GM19438 (cell line): ENCODE measurements around the gene SACM1L.
A peak's percentile ranks its signal among the peaks of the same experiment; 100 is the strongest.

Experiments used
- ATAC-seq: cut with Tn5 transposase; IDR thresholded peaks from one replicate; pipeline ENCODE4 v1.9.1; 2021; ENCODE audit warnings: low read depth; ENCODE audit not compliant: unreplicated experiment

SACM1L gene, protein sequence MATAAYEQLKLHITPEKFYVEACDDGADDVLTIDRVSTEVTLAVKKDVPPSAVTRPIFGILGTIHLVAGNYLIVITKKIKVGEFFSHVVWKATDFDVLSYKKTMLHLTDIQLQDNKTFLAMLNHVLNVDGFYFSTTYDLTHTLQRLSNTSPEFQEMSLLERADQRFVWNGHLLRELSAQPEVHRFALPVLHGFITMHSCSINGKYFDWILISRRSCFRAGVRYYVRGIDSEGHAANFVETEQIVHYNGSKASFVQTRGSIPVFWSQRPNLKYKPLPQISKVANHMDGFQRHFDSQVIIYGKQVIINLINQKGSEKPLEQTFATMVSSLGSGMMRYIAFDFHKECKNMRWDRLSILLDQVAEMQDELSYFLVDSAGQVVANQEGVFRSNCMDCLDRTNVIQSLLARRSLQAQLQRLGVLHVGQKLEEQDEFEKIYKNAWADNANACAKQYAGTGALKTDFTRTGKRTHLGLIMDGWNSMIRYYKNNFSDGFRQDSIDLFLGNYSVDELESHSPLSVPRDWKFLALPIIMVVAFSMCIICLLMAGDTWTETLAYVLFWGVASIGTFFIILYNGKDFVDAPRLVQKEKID

DNA sequence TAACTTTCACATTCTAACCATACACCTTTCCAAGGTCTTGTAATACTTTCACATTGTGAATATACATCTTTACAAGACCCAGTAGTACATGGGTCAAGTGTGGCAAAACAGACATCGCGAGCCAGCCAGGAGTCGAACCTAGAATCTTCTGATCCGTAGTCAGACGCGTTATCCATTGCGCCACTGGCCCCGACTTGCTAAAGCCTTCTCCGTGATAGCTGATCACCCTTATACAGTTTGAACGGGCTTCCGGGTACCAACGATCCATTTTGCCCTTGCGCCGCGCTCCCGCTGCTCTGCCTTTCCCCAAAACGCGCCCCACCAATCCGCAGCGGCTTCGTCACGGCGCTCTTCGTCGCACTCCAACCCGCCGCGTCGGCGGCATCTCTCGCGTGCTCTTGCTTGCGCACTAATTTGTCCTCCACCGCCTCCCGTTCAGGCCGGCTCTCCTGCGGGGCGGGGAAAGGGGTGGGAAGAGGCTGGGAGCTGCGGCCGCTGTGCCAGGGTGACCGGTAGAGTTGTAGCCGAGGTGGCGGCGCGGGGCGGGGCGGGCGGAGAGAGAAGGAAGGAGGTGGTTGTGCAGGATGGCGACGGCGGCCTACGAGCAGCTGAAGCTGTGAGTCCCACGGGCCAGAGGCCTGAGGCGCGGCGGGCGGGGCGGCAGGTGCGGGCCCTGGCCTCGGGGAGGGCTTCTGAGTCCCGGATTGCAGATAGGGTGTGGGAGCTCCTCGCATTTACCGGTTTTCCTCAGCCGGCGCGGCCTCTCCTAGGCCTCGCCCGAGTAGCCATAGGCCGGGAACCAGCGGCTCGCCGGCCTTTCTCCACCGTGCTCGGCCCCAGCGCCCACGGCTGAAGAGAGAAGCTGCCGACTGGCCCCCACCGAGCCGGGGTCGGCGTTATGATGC, at the start of gene SACM1L:
SACM1L (plus strand) TSS at position 515 of the 905 bp plus-strand sequence; CDS start at position 585, 70 bp downstream.
- peak; percentile 85 for ATAC-seq

DNA sequence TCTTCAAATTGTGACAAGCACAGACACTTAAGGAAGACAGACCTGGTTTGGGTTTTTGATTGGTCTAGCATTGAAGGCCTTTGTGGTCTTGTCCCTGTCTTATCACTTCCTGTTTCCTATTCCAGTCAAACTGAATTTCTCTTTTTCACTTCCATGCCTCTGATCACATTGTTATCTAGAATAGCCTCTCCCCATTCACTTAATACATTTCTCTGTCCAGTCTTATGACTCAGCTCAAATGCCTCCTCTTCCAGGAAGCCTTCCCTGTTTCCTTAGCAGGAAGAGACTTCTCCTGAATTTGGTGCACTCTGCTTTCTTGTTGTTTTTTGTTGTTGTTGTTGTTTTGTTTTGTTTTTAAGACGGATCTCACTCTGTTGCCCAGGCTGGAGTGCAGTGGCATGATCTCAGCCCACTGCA, 49.1 kb upstream of the SACM1L start:
- no peak for ATAC-seq

- ATAC-seq, result no peak
Observed at GRCh38 chr3:45640724-45641361, 48.4 kb upstream of the SACM1L start.

DNA sequence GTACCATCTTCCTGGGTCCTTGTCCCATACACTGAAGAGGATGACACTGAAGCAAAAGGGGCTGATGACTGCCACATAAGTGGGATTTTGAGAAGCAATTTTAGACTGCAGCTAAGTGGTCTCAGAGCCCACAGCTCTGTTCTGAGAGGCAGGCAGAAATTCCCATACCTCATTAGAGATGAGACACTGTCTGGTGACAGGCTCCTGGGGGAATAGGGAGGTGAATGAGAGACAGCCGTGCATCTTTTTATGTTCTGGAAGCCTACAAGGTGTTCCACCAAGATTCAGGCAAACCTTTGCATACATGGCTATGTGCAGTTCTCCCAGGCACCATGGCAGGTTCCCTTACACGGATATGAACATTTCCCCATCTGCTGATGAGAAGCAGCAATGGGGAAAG, 47.4 kb upstream of the SACM1L start:
- ATAC-seq, result no peak

- no peak for ATAC-seq
Observed at GRCh38 chr3:45642731-45643152, 46.5 kb upstream of the SACM1L start.

GRCh38 chr3:45644063-45644790, 45.0 kb upstream of the SACM1L start:
- ATAC-seq, result no peak

DNA sequence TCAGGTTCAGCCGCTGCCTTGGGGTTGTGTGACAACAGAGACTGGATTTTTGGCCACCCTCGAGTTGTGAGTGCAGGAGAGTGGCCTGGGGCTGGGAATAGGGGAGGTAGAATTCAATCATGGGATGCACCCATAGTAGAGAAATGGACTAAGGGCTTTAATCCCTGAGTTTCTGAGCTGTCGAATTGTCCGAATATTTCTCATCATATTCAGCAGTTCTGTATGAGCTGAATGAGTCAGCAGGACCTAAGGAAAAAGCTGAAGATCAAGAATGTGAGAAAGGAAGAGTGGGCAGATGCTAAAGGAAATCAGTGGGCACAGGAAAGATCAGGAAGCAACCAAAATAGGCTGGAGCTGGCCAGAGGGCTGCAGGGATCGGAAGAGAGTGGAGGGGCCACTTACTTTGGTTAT, 44.4 kb upstream of the SACM1L start:
- ATAC-seq, result no peak

DNA sequence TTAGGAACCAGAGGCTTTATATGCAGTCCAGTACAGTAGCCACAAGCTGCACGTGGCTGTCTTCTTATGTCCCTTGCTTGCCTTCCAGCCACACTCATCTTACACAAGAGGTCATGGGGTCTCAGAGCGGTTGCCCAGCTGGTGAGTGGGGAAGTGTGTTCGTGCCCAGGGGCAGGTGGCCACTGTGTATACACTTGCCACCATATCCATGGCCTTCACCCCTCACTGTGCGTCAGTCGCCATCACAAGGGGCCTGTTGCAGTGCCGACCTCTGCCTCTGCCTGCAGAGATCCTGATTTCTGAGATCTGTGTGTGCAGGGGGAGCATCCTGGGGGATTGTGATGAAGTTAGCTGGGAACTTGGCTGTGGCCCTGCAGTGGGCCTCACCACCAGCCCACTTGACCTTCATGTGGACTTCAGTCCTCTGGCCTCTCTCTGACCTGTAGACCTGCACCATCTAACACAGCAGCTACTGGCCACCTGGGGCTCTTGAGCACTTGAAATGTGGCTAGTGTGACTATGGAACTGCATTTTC, 43.1 kb upstream of the SACM1L start:
- ATAC-seq, result no peak

- no peak for ATAC-seq
Observed at GRCh38 chr3:45647148-45647619, 42.0 kb upstream of the SACM1L start.

DNA sequence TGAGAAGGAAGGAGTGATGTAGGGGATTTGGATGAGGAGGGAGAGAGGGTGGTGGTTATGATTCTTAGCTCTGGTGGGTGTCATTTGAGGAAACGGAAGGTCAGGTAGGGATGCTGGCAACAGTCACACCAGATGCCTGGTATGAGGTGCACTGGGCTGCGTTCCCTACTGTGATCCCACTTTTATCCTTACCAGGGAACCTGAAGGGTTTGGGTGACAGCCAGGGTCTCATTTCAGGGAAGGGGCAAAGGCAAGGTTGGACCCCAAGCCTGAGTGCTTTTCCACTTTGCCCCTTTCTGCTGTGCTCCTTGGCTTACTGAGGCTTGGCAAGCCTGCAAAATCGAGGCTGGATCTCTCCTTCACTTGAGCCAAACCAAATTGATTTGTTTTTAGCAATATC, 36.0 kb upstream of the SACM1L start:
- no peak for ATAC-seq

DNA sequence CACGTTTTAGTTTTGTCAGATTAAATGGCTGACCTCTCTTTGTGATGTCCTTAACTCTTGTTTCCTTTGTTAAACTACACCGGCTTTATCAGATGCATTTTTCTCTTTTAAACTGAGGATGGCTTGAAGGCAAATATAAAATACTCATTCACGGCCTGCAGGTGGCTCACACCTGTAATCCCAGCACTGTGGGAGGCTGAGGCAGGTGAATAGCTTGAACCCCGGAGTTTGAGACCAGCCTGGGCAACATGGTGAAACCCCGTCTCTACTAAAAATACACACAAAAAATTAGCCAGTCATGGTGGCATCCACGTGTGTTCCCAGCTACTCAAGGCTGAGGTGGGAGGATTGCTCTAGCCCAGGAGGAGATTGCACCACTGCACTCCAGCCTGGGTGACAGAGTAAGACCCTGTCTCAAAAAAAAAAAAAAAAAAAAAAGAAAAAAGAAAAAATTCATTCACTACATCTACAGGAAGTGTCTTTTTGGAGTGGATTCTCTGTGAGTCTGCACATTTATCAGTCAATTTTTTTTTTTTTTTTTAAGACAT, 34.7 kb upstream of the SACM1L start:
- ATAC-seq, result no peak

- no peak for ATAC-seq
Observed at GRCh38 chr3:45655906-45656305, 33.3 kb upstream of the SACM1L start.

GRCh38 chr3:45656575-45657363, 32.4 kb upstream of the SACM1L start:
- ATAC-seq, result no peak

DNA sequence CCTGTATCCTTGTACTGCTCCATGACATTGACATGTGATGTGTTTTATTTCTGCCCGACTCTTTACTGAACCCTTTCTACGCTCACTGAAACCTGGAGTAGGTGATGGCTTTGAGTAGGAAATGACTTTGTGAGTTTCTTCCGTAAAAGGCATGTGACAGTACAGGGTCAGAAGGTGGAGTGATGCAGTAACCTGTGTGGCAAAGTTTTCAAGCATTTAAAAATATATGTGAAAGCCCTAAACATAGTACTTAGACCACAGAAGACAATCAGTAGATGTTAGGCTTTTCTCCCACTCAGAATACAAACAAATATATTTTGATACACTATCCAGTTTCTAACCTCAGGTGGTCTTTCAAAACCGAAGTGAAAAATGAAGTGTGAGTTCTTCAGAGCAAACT, 31.3 kb upstream of the SACM1L start:
- ATAC-seq, result no peak

- ATAC-seq, result no peak
Observed at GRCh38 chr3:45659661-45660566, 29.3 kb upstream of the SACM1L start.

DNA sequence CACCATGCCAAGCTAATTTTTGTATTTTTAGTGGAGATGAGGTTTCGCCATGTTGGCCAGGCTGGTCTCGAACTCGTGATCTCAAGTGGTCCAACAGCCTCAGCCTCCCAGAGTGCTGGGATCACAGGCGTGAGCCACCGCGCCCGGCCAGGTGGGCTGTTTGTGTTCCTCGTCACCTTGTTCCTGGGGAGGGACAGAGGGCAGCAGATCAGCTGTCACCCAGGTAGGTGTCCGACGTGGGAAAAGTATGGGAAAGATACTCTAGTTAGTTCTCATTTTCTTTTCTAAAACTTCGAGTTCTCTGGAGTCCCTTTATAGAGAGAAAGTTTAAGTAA, 28.7 kb upstream of the SACM1L start:
- no peak for ATAC-seq

GRCh38 chr3:45664578-45664977, 24.6 kb upstream of the SACM1L start:
- peak; percentile 82 for ATAC-seq
